PC-3 (cell line): Measurements from ENCODE around the gene TNFRSF12A. TPM values are rescaled to one million over a fixed set of nuclear protein-coding genes. Genes with fewer than 3 reads are reported as not detected.

Experiments used
- ATAC-seq: fragments of 200-7000 bp; cut with Tn5 transposase; 2 replicates; pipeline ENCODE4 v1.9.1; 2020; ENCODE audit warnings: mild to moderate bottlenecking, moderate library complexity
- BruUV-seq: library from RNA; stranded (reverse); fragments of 400-500 nt; replicated peaks from 2 replicates; lab custom pipeline; 2021; lab: Mats Ljungman, UMichigan
- CTCF ChIA-PET: fragments of 300-600 bp; sonication (Branson Sonifier 250); formaldehyde crosslinking; loops from one replicate; lab custom pipeline; 2022; ENCODE audit warnings: antibody characterized with exemption; lab: Charles Lee
- POLR2A ChIA-PET: fragments of 300-600 bp; sonication (Branson Sonifier 250); formaldehyde crosslinking; loops from one replicate; lab custom pipeline; 2022; ENCODE audit warnings: antibody characterized with exemption; ENCODE audit not compliant: unreplicated experiment; lab: Charles Lee
- DNase-seq: peaks from one replicate; pipeline ENCODE4 v3.0.0-alpha.2; 2015
- H2AFZ ChIP-seq: fragments of 300-600 bp; sonication (generic); 2 replicates; pipeline ENCODE4 v1.6.0; 2016; ENCODE audit warnings: antibody characterized with exemption, low read length
- H3F3A ChIP-seq: fragments of 300-600 bp; sonication (generic); one replicate; pipeline ENCODE4 v1.6.0; 2017; ENCODE audit warnings: antibody characterized with exemption, low read length, control low read depth, mild to moderate bottlenecking; ENCODE audit not compliant: unreplicated experiment
- H3K27ac ChIP-seq: fragments of 300-600 bp; sonication (generic); 2 replicates; pipeline ENCODE4 v1.5.1; 2016; ENCODE audit warnings: mild to moderate bottlenecking, low read length
- H3K27me3 ChIP-seq: fragments of 300-600 bp; sonication (generic); 2 replicates; pipeline ENCODE4 v1.6.1; 2016; ENCODE audit warnings: low read length, mixed read lengths
- H3K36me3 ChIP-seq: fragments of 300-600 bp; sonication (generic); 2 replicates; pipeline ENCODE4 v1.6.1; 2016; ENCODE audit warnings: low read depth, mixed run types, low read length, mixed read lengths
- H3K4me1 ChIP-seq: fragments of 300-600 bp; sonication (generic); 2 replicates; pipeline ENCODE4 v1.5.1; 2016; ENCODE audit warnings: low read length; ENCODE audit not compliant: insufficient read depth
- H3K4me2 ChIP-seq: fragments of 300-600 bp; sonication (generic); 2 replicates; pipeline ENCODE4 v1.6.0; 2016; ENCODE audit warnings: low read length
- H3K4me3 ChIP-seq: fragments of 300-600 bp; sonication (generic); 2 replicates; pipeline ENCODE4 v1.5.1; 2016; ENCODE audit warnings: mild to moderate bottlenecking, low read length, mixed read lengths
- H3K79me2 ChIP-seq: fragments of 300-600 bp; sonication (generic); 2 replicates; pipeline ENCODE4 v1.6.1; 2017; ENCODE audit warnings: low read length, mixed read lengths
- H3K9ac ChIP-seq: fragments of 300-600 bp; sonication (generic); 2 replicates; pipeline ENCODE4 v1.6.0; 2016; ENCODE audit warnings: mild to moderate bottlenecking, low read length
- H3K9me2 ChIP-seq: fragments of 300-600 bp; sonication (generic); replicated peaks from 2 replicates; pipeline ENCODE4 v1.6.1; 2016; ENCODE audit warnings: mixed run types, low read length, mixed read lengths
- H3K9me3 ChIP-seq: fragments of 300-600 bp; sonication (generic); 2 replicates; pipeline ENCODE4 v1.6.1; 2016; ENCODE audit warnings: low read length, mixed read lengths
- H4K20me1 ChIP-seq: fragments of 300-600 bp; sonication (generic); 2 replicates; pipeline ENCODE4 v1.6.1; 2016; ENCODE audit warnings: low read length, mixed read lengths
- EZH2 ChIP-seq: fragments of 300-600 bp; sonication (generic); IDR thresholded peaks from one replicate; pipeline ENCODE4 v1.6.1; 2017; ENCODE audit warnings: antibody characterized with exemption, mild to moderate bottlenecking, low read length; ENCODE audit not compliant: unreplicated experiment
- EZH2phosphoT487 ChIP-seq: fragments of 300-600 bp; sonication (generic); IDR thresholded peaks from 2 replicates; pipeline ENCODE4 v1.6.1; 2018; ENCODE audit warnings: mild to moderate bottlenecking, antibody characterized with exemption, low read length, borderline replicate concordance
- intact Hi-C: fragments of 100-400 bp; cut with micrococcal nuclease; formaldehyde crosslinking; loops from 2 replicates; pipeline ENCODE4 v1.9.0; 2023
- total RNA-seq: library from RNA; depleted of rRNA; stranded (reverse); fragments of >200 nt; gene quantifications from 2 replicates; pipeline ENCODE4 v1.2.3, GENCODE V29; 2014
- TF ChIP-seq, protein P1 (sequence below): fragments of 300-600 bp; sonication (generic); conservative IDR thresholded peaks from 2 replicates; pipeline ENCODE4 v1.5.1; 2017; ENCODE audit warnings: antibody characterized with exemption, low read depth, mild to moderate bottlenecking, low read length

Gene TNFRSF12A
- total RNA-seq, 1 experiment from 2014 or later, result 713 TPM

DNA sequence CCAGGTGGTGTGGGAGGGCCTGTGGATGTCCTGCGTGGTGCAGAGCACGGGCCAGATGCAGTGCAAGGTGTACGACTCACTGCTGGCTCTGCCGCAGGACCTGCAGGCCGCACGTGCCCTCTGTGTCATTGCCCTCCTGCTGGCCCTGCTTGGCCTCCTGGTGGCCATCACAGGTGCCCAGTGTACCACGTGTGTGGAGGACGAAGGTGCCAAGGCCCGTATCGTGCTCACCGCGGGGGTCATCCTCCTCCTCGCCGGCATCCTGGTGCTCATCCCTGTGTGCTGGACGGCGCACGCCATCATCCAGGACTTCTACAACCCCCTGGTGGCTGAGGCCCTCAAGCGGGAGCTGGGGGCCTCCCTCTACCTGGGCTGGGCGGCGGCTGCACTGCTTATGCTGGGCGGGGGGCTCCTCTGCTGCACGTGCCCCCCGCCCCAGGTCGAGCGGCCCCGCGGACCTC is 6.6 kb upstream of the TNFRSF12A start:
- Histone ChIP-seq H3K27ac (no peak overlapping the region), H3K4me2 (peak overlapping the region; percentile 15; the same call in 1 of the 2 replicates), H3K27me3 (no peaks in the 10 kb centered on the region), H3K4me3 (no peak overlapping the region), H3K9ac (no peak overlapping the region), H4K20me1 (no peaks in the 10 kb centered on the region), H3F3A (no peaks in the 10 kb centered on the region), H3K4me1 (peaks cover 31% of the 10 kb centered on the region), H3K79me2 (no peaks in the 10 kb centered on the region), H2AFZ (no peak overlapping the region), H3K36me3 (no peaks in the 10 kb centered on the region), H3K9me2 (no peaks in the 10 kb centered on the region), H3K9me3 (no peaks in the 10 kb centered on the region)
- CTCF ChIA-PET, result no interaction called here
- no TSS peak for BruUV-seq
- no peak for TF ChIP-seq EZH2phosphoT487
- TF ChIP-seq EZH2, result no peak
- TF ChIP-seq, protein P1, sequence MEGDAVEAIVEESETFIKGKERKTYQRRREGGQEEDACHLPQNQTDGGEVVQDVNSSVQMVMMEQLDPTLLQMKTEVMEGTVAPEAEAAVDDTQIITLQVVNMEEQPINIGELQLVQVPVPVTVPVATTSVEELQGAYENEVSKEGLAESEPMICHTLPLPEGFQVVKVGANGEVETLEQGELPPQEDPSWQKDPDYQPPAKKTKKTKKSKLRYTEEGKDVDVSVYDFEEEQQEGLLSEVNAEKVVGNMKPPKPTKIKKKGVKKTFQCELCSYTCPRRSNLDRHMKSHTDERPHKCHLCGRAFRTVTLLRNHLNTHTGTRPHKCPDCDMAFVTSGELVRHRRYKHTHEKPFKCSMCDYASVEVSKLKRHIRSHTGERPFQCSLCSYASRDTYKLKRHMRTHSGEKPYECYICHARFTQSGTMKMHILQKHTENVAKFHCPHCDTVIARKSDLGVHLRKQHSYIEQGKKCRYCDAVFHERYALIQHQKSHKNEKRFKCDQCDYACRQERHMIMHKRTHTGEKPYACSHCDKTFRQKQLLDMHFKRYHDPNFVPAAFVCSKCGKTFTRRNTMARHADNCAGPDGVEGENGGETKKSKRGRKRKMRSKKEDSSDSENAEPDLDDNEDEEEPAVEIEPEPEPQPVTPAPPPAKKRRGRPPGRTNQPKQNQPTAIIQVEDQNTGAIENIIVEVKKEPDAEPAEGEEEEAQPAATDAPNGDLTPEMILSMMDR, result no peak; the same call in 1 of the 2 replicates
- ATAC-seq (peak; percentile 65), DNase-seq (peak; percentile 40)
- intact Hi-C loops, result no loop called here
- POLR2A ChIA-PET, result no interaction called here

DNA sequence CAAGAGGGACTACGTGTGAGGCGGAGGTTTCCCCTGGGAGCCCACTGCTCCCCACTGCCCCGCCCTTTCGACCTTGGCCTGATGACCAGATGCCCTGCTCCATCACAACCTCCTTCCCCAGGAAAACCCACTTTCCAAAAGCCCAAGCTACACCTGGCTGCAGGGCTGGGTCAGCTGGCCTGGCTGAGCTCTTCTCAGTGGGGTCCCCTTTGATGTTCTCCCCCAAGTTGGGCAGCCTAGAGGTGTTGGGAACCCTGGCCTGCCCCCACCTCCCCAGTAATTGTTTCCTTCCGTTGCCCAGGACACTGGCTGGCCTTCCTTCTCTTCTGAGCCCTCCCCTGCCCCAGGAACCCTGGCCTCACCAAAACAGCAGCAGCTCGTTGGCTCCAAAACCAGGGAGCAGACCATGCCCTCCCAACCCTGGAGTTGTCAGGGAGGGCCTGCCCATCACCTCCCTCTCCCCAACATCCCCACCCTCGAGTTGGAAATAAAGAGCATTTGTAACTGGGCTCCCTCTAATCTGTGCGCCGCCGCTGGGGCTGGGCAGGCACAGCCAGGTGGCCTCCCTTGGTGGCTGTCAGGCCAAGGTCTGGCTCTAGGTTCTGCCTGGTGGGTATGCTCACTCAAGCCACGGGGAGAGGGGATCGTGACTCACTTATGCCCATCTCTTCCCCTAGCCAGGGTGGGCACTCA is 6.0 kb upstream of the TNFRSF12A start:
- ChIA-PET CTCF (no interaction called here), POLR2A (no interaction called here)
- H2AFZ ChIP-seq, result no peak overlapping the region
- no peaks in the 10 kb centered on the region for H4K20me1 ChIP-seq
- BruUV-seq, result no TSS peak
- H3K36me3 ChIP-seq, result no peaks in the 10 kb centered on the region
- TF ChIP-seq EZH2phosphoT487 (no peak), EZH2 (no peak)
- TF ChIP-seq, protein P1, result no peak
- no peak overlapping the region for H3K27ac ChIP-seq
- H3K27me3 ChIP-seq, result no peaks in the 10 kb centered on the region
- no peak overlapping the region for H3K9ac ChIP-seq
- no peak overlapping the region for H3K4me3 ChIP-seq
- H3F3A ChIP-seq, result no peaks in the 10 kb centered on the region
- H3K4me1 ChIP-seq, result peaks cover 25% of the 10 kb centered on the region
- DNase-seq (no peak), ATAC-seq (no peak)
- no peaks in the 10 kb centered on the region for H3K9me2 ChIP-seq
- intact Hi-C loops, result no loop called here
- H3K4me2 ChIP-seq, result no peak overlapping the region
- H3K79me2 ChIP-seq, result no peaks in the 10 kb centered on the region
- H3K9me3 ChIP-seq, result no peaks in the 10 kb centered on the region

DNA sequence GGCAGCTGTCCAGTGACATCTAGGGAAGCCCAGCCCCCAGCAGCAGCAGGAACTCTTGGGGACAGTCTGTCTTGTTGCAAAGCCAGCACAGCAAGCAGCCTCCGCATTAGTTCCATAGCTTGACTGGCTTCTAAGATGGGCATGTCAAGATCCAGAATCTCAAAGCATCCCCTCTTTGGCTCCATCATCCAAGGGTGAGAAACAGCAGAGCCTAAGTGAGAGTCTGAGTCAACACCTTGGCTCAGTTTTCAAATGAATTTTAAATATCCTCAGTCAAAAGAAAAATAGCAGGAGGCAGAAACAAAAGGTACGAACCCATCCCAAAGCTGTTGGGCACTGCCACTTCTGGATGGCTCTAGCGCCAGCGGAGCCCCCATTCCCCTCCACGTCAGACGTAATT is 5.2 kb upstream of the TNFRSF12A start:
- TF ChIP-seq EZH2 (no peak), EZH2phosphoT487 (no peak)
- TF ChIP-seq, protein P1, result no peak
- Histone ChIP-seq H3K4me1 (peaks cover 17% of the 10 kb centered on the region), H3K9ac (no peak overlapping the region), H3K36me3 (no peaks in the 10 kb centered on the region), H3F3A (no peaks in the 10 kb centered on the region), H4K20me1 (no peaks in the 10 kb centered on the region), H3K27ac (no peak overlapping the region), H3K27me3 (no peaks in the 10 kb centered on the region), H3K9me3 (no peaks in the 10 kb centered on the region), H3K4me2 (no peak overlapping the region), H2AFZ (no peak overlapping the region), H3K79me2 (no peaks in the 10 kb centered on the region), H3K9me2 (no peaks in the 10 kb centered on the region), H3K4me3 (no peak overlapping the region)
- POLR2A ChIA-PET, result no interaction called here
- intact Hi-C loops, result no loop called here
- BruUV-seq, result no TSS peak
- DNase-seq, result no peak
- CTCF ChIA-PET, result no interaction called here
- no peak for ATAC-seq
